ENCODE results near the gene BMPR2. TPM values are rescaled to one million over a fixed set of nuclear protein-coding genes. Genes with fewer than 3 reads are reported as not detected.
"Not testable (repeated sequence)": the region's sequence is repeated elsewhere in the genome, so short reads cannot be mapped to it uniquely, and the experiment has no call there.

BMPR2 gene
- total RNA-seq, 1 donor from 2014 or later = 8.4 TPM

GRCh38 chr2:202378662-202379358 is 2.7 kb downstream of the BMPR2 start:
- intact Hi-C loops (cut with micrococcal nuclease) = loop anchor here (5.0 kb wide), 5 partner anchors 82 to 1328 kb away; partner anchors contain the start of genes CD28, ICA1L, STRADB and TRAK2

DNA sequence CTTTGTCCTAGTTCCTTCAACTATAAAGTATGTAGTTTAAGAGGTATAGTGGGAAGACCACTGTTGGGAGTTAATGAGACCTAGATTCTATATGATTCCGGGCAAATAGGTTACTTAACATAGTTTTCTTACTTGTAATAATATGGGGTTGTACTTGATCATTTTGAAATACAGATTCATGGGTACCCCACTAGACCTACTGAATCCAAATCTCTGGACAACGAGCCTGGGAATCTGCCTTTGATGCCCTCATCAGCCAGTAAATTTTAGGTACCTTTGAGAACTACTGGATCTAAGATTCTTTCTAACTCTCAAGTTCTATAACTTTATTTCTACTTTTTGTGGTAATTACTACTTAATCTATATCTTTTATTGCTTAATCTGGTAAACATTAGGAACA is 6.6 kb downstream of the BMPR2 start:
- intact Hi-C loops (cut with micrococcal nuclease) = no loop called here

DNA sequence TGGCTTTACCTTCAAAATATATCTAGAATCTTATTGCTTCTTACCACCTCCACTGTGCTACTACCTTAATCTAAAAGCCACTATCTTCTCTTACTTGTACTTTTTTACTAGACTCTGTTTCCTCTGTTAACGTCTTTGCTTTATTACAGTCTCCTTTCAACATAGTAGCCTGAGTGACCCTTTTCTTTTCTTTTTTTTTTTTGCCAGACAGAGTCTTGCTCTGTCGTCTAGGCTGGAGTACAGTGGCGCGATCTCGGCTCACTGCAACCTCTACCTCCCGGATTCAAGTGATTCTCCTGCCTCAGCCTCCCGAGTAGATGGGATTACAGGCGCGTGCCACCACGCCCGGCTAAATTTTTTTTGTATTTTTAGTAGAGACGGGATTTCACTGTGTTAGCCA is 10.4 kb downstream of the BMPR2 start:
- intact Hi-C loops (cut with micrococcal nuclease) = not testable (repeated sequence)

DNA sequence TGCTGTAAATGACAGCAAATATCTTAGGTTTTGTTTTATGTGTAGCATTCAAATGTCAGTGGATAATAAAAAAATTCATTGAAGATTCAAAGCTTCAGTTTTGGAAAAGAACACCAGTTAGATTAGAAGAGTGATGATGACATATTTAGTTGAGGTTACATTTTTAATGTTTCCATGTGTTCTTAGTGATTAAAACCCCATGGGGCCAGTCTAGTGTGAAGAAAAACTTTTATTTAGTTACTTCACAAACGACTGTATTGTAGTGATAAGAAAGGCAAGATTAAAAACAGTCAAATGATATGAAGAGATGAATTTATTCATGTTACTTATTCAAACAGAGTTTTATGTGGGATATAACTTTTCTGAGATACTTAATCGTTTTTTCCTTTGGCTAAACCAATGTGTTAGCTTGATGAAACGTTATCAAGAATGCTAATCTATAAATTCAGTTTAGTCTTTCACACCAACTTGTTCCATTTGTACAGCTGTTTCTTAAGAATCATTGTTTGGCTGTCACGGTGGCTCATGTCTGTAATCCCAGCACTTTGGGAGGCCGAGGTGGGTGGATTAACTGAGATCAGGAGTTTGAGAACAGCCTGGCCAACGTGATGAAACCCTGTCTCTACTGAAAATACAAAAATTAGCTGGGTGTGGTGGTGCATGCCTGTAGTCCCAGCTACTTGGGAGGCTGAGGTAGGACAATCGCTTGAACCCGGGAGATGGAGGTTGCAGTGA is 11.6 kb downstream of the BMPR2 start:
- intact Hi-C loops (cut with micrococcal nuclease) = no loop called here

DNA sequence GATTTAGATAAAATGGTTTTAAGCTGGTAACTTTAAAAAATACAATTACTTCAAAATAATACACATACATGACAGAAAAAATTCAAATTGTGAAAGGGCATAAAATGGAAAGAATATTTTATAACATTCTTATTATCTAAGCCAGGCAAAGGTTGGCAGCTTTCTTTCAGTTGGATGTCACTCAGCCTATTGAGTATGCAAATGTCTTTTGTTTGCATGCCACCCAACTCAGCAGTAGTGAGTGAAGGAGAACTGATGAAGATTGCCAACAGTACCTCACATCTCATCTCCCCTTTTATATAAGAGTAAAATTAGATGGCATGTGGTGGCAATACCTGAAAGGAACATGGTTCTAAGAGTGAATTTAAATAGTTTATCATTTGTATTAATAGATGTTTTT is 24.8 kb downstream of the BMPR2 start:
- intact Hi-C loops (cut with micrococcal nuclease) = no loop called here

GRCh38 chr2:202405798-202406197 is 29.7 kb downstream of the BMPR2 start:
- intact Hi-C loops (cut with micrococcal nuclease) = loop anchor here (5.0 kb wide), 1 partner anchor 77 kb away; no protein-coding TSS in a partner anchor

- intact Hi-C loops (cut with micrococcal nuclease) = loop anchor here (5.0 kb wide), 1 partner anchor 76 kb away; no protein-coding TSS in a partner anchor
These were observed 30.4 kb downstream of the BMPR2 start for GRCh38 chr2:202406445-202406978.

DNA sequence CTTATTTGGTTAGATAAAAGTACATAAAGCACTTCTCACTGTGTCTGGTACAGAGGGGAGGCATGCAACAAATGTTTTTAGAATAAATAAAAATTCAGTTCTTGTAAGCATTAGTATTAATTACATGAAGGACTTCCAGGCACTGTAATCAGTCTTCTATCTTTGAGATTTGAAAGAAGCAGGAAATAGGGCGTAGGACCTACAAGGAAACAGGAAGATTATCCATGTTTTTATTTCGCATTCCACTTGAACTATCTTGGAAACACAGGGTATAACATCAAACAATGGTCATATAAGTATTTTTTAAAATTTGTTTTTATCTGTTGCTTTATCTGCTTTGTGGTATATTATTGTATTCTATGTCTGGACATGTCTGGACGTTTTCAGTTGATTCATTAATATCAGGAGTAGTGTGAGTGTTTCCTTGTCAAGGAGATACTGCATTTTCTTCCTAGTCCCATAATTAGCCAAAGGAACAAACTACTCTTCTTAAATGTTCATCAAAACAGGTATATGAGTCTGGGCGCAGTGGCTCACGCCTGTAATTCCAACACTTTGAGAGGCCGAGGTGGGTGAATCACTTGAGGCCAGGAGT is 32.5 kb downstream of the BMPR2 start:
- intact Hi-C loops (cut with micrococcal nuclease) = loop anchor here (5.0 kb wide), 1 partner anchor 74 kb away; no protein-coding TSS in a partner anchor

GRCh38 chr2:202410092-202410491 is 34.0 kb downstream of the BMPR2 start:
- intact Hi-C loops (cut with micrococcal nuclease) = no loop called here

DNA sequence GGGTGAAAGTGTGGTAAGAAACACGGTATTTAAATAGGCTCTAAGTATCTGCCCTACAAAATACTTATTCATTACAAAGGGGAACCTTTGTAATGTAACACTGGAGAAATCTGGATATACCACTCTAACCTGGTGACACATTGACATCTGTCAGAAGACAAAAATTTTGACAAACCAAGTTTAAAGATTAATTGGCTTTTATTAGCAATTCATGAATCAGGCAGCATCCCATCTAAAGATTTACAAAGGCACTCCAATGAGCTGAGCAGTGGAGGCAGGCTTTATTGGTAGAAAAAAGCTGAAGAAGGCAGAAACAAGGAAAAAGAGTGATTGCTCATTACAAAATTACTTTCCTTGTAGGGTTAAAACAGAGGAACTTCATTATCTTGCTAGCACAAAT is 35.0 kb downstream of the BMPR2 start:
- intact Hi-C loops (cut with micrococcal nuclease) = no loop called here

- intact Hi-C loops (cut with micrococcal nuclease) = no loop called here
These were observed 41.9 kb downstream of the BMPR2 start for GRCh38 chr2:202418027-202418426.

DNA sequence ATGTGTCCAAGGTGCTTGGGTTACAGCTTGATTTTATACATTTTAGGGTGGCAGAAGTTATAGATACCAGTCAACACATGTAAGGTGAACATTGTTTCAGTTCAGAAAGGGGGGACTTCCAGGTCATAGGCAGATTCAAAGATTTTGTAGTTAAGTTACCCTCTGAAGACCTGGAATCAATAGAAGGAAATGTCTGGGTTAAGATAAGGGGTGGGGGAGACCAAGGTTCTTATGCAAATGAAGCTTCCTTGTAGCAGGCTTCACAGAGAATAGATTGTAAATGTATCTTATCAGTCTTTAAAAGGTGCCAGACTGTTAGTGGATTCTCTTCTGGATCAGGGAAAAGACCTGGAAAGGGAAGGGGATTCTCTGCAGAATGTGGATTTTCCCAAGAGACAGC is 42.4 kb downstream of the BMPR2 start:
- intact Hi-C loops (cut with micrococcal nuclease) = no loop called here

DNA sequence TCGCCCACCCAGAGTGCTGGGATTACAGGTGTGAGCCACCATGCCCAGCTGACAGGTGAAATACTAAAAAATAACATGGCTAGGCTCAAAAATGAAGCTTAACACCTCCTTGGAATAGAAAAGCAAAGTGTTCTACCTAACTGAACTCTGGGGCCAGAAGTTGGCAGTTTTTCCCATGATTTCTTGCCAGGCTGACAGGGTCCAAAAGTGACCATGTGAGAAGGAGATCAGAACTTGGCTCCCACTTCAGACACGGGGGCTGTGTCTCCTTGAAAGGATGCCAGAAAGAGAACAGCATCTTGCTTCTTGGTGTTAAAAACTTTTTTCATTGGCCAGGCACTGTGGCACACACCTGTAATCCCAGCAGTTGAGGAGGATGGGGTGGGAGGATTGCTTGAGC is 47.0 kb downstream of the BMPR2 start:
- intact Hi-C loops (cut with micrococcal nuclease) = no loop called here

DNA sequence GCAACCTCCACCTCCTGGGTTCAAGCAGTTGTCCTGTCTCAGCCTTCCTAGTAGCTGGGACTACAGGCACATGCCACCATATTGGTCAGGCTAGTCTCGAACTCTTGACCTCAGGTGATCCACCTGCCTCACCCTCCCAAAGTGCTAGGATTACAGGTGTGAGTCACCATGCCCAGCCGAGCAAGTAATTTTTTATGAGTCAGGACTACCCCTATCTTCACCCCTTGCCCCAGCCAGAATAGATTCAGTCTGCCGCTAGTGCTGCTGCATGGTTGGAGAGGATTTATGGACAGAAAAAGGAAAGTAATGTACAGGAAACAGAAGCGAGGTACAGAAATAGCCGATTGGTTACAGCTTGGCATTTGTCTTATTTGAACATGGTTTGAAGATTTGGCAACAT is 48.9 kb downstream of the BMPR2 start:
- intact Hi-C loops (cut with micrococcal nuclease) = no loop called here

DNA sequence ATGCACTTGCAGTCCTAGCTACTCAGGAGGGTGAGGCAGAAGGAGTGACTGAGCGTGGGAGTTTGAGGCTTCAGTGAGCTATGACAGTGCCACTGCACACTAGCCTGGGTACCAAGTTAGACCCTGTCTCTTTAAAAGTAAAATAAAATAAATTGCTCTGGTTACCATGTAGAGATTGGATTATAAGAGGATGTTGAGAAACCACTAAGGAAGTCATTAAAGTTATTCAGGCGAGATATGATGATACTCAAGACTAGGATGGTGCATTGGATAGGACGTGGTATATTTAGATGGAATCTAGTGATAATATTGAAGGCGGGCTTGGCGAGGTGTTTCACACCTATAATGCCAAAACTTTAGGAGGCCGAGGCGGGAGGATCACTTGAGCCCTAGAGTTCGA is 50.6 kb downstream of the BMPR2 start:
- intact Hi-C loops (cut with micrococcal nuclease) = no loop called here

- intact Hi-C loops (cut with micrococcal nuclease) = no loop called here
These were observed 53.2 kb downstream of the BMPR2 start for GRCh38 chr2:202429164-202429980.

GRCh38 chr2:202432776-202433175 is 56.6 kb downstream of the BMPR2 start:
- intact Hi-C loops (cut with micrococcal nuclease) = no loop called here

DNA sequence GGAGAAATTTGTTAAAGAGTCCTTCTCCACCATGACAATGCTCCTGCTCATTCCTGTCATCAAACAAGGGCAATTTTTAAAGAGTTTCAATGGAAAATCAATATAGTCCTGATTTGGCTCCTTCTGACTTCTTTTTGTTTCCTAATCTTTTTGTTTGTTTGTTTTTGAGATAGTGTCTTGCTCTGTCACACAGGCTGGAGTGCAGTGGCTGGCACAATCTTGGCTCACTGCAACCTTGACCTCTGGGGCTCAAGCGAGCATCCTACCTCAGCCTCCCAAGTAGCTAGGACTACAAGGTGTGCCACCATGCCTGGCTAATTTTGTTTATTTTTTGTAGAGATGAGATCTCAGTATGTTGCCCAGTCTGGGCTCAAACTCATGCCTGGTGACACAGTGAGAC is 58.3 kb downstream of the BMPR2 start:
- intact Hi-C loops (cut with micrococcal nuclease) = no loop called here

- intact Hi-C loops (cut with micrococcal nuclease) = no loop called here
These were observed 60.5 kb downstream of the BMPR2 start for GRCh38 chr2:202436626-202437025.

- intact Hi-C loops (cut with micrococcal nuclease) = not testable (repeated sequence)
These were observed 64.0 kb downstream of the BMPR2 start for GRCh38 chr2:202440117-202440516.

DNA sequence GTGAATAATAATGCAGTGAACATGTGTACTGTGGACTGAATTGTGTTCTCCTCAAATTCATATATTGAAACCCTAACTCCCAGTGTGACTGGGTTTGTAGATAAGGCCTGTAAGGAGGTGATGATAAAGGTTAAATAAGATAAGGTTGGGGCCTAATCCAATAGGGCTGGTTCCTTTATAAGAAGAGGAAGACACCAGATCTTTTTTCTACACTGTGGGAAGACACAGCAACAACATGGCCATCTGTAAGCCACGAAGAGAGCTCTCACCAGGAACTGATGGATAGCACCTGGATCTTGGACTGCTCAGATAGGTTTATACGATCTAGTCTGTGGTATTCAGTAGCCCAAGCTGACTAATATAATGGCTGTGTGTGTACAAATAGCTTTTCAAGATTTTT is 66.8 kb downstream of the BMPR2 start:
- intact Hi-C loops (cut with micrococcal nuclease) = no loop called here
